DMS79 (cell line): ENCODE measurements around the gene MBIP.

Source experiments
- DNase-seq: peaks from one replicate; lab custom pipeline; 2025; lab: John Stamatoyannopoulos, UW

Gene MBIP

DNA sequence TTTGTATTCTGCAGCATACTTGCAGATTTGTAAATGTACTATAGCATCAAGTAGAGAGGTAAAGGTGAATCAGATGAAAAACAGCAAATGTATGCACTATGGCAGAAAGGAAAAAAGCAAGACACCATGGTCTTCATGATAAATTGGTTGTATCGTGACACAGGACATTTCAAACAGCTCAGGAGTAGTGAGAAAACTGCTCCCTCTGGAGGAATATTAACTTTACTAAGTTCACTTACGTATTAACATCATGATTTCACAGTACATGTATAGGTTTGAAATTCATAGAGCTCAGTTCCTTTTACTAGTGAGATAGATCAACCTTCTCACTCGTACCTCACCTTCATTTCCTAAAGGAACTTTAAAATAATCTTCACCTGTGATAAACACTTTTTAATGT is 6.5 kb downstream of the MBIP start:
- peak; percentile 65 for DNase-seq

DNA sequence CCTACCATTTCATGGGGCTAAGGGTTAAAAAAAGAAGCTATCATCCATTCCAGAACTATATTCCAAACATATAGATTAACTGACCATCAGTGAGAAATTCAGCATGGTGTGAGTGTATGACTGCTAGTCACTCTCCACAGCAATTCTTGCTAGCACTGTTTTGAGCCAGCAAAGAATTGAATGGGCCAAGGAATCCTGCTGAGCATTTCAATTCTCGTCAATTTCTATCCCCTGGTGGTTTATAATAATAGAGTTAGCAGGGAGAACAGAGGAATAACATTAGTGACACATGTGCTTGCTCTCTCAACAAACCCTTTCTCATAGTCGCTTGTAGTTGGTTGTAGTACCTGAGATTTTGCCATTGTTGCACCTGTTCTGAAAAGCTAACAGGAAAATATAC is 7.2 kb downstream of the MBIP start:
- DNase-seq: peak; percentile 16

DNA sequence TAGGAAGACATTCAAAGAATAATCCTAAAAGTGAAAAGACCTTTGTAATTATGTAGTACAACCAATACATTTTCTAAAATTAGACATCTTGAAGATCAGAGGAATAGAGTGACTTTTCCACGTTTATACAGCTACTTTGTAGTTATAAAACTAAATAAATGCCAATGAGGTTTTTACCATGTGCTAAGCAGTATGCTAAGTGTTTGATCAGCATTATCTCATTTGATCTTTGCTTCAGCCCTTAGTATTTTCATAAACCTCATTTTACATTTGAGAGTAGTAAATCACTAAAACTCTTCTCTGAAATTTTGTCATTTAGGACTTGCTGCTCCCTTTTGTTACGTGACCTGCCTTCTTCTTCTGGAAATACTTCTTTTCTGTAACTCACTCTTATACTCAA is 13.6 kb downstream of the MBIP start:
- no peak for DNase-seq

DNA sequence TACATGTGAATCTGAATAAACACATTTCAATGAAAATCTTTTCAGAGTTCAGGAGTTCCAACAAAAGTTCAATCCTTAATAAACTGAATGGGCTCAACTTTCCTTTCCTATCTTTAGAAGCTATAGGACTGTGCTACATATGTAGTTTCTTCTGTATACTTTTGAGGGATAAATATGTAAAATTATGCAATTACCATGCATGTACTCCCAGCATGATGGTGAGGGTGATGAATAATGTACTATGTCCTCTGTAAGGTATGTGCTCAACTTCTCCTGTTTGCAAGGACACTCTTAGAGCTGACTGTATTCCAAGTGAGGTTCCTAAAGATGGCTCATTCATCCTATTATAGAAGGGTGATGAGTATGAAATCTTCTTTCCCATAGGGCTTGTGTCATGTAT is 15.5 kb downstream of the MBIP start:
- no peak for DNase-seq

DNA sequence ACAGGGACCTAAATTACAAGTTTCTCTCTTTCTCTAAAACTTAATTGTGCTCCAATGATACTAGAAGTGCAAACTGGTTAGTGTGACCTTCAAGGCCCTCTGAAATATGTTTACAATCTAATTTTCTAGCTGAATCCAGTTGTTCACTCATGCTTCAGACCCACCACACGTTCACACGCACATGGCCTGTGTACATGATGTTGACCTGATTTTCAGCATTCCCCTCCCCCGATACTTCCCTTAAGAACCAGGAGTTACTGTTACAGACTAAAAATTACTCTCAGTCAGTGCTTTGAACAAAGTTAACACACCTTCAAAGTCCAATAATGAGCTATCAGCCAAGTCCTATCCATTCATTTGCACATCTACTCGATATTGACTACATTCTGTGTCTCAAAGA is 16.5 kb downstream of the MBIP start:
- no peak for DNase-seq

DNA sequence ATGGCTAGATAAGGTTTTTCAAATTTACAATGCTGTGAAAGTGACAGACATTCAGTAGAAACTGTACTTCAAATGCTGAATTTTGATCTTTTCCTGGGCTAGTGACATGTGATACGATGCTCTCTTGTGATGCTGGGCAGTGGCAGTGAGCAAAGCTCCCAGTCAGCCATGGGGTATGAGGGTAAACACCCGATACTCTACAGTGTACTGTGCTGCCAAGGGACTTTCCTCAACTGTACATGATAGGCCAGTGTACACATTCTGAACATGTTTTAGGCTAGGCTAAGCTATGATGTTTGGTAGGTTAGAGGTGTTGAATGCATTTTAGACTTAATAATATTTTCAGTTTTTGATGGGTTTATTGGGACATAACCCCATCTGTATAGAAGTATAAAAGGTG is 17.6 kb downstream of the MBIP start:
- DNase-seq: no peak

DNA sequence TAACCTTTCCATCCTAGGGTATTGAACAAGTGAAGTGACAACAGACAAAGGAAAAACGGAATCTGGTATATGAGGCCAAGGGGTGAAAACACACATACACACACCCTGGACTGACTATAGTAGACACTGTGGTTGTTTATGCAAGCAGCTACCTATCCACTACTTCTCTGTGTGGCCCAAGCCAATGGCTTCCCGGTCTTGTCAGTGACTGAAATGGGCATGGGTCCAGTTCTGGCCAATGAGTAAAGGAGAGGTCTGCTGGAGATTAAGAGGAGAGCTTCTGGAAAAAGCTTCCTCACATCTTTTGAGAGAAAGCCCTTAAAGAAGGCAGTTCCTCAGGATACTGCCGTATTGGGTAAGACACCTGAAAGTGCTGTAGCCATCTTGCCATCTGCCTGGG is 19.3 kb downstream of the MBIP start:
- DNase-seq: no peak

DNA sequence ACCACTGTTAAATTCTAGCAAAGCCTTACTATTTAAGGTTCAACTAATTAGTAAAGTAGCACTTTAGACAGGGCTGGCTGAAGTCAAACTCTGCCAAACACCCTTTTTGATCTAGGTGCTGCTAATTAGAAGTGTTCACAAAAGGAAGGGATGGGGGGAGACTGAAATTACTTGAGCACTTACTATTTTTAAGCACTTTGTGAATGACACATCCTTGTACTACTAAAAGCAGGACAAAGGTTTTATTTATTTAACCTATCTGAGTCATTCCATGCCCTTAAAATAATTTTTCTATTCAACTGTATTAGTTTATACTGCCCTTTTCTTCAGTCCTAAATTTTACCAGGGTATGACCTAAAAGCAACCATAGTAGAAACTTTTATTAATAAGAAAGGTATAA is 20.1 kb downstream of the MBIP start:
- no peak for DNase-seq

DNA sequence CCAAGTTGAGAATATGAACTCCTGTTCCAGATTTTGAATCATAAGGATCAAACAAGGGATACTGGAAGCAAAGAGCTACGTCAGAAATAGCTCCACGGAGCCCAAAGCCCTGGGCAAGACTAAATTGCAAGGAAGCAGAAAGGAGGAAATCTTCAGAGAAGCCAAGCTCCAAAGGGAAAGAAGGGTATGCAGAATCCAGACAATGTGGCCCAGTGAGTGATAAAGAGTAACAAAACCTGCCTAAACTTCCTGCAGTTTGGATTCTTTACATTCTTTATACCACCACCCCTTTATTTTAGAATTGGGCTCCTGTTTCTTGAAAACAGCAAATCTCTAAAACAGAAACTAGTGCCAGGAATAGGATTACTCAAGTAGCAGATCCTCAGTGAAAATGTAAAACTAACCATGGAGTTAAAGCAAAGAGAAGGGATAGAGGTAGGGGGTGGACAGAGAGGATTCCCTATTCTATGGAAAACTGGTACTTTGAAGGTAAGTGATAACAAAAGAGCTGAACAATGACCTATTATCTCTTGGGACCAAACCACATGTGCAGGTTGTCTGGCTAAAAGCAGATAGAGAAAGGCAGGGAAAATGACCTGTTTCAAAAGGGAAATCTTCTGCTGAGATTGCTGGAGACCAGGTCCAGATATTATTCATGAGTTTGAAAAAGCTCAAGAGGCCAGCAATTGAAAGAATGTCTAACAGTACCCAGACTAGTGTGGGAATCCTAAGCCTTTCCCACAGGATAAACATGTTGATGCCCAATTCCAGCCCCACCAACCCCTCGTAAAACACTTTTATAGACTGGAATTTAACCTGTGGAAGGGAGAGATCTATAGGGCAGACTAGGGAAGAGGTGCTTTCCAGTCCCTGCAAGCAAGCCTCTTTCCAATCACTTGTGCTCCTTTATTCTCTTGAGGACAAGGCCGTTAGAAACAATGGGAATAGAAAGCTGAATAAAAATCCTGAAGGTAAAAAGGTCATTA is 24.5 kb downstream of the MBIP start:
- no peak for DNase-seq

DNA sequence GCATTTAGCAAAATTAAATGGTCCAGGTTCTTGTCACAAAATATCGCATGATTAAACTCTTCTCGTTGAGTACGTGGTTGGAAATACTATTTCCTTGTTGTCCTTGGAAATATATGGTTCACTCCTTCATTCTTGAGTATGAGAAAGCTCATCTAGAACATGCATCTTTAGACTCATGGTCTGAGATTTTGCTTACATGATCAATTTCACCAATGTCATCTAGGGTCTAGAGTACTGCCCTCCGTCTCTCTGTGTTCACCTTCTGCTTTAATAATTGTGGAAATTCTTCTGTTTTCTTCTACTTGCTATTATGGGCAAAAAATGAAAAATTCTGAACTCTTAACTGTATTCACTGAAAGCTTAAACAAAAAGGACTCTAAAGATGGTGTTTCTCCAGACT is 25.9 kb downstream of the MBIP start:
- no peak for DNase-seq

DNA sequence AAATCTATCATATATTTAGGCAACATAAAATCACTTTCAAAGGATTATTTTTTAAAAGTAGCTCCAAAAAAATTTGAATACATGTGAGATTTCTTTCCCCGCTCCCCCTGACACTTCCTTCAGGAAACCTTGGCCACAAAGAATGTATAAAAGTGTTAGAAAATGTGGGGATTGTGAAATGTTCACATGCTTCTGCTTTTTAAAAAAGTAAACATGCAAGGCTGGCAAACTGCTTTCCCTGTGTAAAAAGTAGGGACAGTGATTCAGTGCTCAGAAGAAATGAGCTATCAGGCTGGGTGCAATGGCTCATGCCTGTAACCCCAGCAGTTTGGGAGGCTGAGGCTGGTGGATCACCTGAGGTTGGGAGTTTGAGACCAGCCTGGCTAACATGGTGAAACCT is 26.6 kb downstream of the MBIP start:
- DNase-seq: no peak

DNA sequence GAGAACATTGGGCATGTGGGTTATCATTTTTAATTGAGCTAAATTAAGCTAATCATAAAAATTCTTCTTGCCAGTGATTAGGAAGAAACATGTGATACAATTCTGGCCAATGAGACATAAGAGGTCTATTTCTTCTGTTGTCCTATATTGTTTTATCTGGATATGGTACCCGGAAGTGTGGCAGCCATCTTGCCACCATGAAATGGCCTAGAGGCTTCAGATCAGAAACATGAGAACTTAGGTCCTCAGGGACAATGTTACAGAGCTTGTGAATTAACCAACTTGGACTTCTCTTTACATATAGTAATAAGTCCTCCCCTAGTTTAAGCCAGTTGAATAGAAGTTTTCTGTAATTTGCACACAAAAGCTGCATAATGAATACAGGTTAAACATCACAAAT is 30.5 kb downstream of the MBIP start:
- no peak for DNase-seq

DNA sequence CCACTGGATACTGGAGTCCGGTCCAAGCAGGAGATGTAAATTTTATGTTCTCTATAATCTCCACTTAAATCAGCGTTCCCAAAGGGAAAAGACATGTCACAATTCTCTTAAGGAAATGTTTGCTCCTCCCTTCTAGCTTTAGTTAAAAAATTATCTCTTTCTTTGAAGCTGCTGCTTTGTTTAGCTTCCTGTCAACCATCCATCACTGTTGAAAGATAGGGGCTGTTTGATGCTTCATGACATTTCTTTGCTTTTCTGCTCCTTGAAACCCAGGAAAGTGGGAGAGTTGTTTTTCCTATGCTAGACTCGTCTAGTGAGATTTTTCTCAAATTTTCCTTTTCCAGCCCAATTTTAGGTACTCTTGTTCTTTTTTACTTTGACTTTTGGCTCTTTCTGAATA is 31.9 kb downstream of the MBIP start:
- no peak for DNase-seq

DNA sequence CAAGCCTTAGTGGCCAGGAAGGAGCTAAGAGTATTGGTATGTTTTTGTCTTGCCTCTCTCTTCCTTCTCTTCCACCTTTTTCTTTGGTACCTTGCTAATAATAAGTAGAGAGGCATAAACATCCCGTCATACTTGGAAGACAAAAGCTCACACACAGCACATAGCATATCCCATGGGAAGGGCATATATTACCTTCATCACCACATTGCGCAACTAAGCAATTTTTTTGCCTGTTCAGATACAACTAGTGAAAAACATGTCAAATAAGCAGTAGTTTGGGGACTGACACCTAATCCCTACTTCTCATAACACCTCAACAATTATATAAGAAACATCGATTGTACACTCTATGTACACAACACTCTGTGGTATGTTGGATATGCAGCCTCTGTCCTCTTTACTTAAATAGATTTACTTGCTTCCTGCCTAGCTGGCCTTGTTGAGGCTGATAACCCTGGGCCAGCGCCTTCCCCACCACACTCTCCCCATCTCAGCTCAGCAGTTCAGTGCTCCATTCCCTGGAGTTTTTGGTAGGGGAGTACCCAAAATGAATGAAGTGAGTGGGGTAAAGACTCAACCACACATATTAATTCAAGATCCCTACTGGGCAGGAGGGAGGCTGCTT is 35.4 kb downstream of the MBIP start:
- DNase-seq: no peak

DNA sequence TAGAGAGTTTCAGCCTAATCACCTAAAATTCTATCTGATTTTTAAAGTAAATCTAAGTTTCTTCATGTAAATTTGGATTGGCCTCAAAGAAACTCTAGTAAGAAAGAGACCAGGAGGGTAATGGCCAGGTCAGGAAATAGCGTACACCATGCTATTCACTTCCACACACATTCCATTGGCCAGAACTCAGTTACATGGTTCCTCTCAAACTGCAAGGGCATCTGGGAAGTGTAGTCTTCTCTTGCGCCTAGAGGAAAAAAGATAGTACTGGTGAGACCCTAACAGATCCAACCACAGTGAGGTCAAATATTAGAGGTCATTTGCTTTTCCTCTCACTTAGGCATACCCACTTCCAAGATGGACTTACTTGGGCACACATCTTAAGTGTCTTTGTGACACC is 39.1 kb downstream of the MBIP start:
- peak; percentile 28 for DNase-seq

DNA sequence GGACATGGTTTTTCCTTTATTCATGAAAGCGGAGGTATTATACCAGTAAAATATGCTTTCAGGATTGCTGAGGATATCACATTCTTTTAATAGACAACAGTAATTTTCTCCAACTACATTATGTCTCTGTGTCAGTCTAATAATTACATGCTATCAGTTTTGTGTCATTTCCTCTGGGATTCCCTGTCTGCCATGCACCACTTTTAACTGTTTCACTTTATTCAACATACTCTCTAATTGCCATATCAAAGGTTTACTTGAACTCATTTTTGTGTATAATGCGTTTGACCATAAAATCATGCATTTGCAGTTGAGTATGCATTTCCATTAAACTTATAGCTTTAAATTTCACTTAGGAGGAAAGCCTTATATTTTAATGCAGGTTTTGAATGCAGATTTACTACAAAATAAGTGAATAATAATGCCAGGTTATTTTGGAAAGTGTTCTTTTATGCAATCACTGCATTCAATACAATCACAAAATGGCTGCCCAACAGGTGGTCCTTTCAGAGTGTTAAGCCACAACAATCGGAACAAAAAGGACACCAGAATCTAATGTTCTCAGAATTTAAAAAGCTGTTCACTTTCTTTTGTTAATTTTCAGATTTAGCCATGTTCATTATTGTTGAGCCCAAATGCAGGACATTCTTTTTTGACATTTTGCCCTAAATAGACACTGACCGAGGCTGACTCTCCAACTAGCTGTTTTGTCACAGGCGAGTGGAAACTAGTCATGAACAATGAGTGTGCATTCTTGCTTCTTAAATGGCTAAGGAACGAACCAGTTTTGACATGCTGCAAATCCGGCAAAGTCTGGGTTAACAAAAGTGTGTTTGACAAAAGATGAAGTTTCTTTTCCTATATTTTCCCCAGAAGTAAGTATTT is 40.9 kb downstream of the MBIP start:
- peak; percentile 69 for DNase-seq

DNA sequence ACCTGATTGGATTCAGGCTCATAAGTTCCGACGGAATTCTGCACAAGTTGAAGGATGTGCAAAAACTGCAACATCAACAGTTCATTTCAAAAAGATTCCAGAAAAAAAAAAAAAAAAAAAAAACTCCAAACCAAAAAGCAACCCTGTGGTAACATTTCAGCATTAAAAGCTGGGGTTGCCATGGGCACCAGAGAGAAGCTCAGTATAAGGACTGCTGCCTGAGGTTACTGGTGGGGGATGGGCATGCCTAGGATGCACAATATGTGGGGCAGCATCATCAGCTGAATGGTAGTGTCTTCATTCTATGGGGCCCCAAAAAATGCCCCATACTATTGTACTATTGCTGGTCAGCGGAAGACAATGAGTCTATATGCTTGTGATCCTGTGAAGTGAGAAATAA is 44.7 kb downstream of the MBIP start:
- DNase-seq: peak; percentile 38

DNA sequence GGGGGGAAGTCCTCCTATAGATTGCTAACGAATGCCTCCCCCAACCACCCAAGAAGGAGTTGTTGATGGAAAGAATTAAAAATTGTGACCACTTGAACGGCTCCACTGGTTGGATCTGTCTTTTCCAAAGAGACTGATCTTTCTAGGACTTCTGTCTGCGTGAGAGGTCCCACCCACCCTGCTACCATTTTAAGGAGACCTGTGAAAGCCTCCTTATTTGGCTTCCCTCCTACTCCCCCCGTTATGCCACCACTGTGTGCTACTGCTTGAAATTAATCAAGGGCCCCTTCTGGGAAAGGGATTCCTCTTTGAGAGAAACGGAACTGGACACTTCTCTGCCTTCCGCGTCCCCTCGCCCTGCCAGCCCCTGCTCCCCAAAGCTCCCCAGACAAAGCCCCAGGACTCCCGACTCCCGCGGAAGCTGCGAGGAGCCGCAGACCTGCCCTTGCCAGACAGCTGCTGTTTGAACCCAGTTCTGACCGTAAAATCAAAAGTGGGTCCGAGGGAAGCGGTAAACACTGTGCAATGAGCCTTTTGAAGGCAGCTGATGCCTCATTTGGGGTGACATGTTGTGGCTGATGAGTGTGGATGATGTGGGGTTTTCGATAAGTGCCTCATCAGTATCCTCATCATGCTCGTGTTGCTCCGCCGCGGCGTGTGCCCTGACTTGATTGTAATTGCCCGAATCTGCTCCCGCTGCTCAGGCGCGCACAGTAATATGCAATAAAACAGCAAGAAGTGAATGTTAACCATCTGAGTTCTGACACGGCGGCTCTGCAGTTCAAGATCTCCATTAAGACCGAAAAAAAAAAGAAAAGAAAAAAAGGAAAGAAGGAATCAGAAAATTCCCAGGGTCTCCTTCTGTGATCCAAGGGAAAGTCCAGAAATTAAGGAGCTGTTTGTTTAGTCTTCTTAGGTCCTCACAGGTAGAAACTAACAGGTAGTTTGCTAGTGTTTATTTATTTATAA is 48.2 kb downstream of the MBIP start:
- DNase-seq: peak; percentile 71

DNA sequence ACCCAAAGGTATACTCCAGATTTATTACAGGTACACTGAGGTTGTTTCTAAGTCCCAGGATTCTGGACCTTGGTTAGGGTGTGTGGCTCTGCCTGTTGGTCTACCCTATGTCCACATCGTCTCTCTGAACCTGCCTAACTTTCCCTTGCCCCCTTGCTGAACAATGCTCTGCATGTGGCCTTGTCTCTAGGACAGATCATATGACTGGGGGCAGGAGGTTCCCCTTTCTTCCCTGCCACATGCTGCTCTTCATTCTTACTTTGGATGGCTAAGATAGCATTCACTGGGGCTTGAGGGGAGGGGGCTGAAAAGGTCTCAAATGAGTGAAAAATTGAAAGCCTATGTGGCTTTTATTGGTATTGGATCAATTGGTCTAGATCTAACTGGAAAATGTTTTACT is 49.2 kb downstream of the MBIP start:
- no peak for DNase-seq

DNA sequence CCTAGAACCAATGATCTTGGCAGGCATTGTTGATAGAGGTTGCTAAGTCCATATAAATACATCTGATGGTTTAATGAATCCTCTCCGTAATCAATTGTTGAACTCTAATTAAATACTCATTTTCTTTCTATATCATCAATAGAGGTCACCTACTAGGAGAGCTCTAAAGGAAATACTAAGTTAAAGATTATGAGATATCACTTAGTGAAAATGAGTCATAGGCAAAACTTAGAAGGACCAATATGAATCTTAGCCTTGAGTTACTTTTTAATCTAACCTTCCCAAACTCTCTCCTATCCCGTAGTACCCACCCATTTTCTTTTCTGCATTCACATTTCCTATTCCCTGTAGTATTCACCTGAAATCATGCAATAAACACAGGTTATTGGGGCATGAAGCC is 50.2 kb downstream of the MBIP start:
- DNase-seq: no peak

DNA sequence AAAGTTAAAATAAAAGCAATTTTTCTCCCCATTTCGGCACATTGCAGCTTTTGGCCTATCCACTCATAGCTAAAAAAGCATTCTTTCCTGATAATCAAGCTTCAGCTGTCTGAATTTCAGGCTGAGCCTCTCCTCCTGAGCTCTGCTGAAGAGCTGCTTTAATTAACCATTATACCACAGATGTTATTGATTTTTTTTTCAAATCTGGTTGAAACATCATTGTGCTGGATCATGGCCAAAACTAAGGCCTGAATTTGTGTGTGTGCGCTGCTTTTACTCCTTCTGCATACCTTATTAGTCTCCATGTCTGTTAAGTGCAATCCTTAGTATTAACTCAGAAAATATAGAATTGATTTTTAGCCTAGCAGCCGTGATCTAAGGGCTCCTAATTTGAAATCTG is 52.3 kb downstream of the MBIP start:
- peak; percentile 91 for DNase-seq
